HepG2 (cell line): ENCODE measurements around the gene CCT7. TPM values are rescaled to one million over a fixed set of nuclear protein-coding genes. Genes with fewer than 3 reads are reported as not detected.

Source experiments
- ADNP ChIP-seq: sonication (generic); formaldehyde crosslinking; IDR thresholded peaks from 2 replicates; pipeline ENCODE4 v1.4.0; 2020; ENCODE audit warnings: missing genetic modification reagents
- CBX2 ChIP-seq, 2 experiments: fragments of 200-600 bp in 1 of 2; sonication (generic); formaldehyde crosslinking in 1 of 2; IDR thresholded peaks; 2 replicates each; pipeline versions ENCODE4 v1.7.0 to v1.8.1; 2018 to 2022; ENCODE audit warnings: low read depth in 2 of 2, low read length in 1 of 2, mild to moderate bottlenecking in 1 of 2, missing genetic modification reagents in 1 of 2
- GATAD1 ChIP-seq: IDR thresholded peaks from 2 replicates; pipeline ENCODE4 v1.6.1; 2016; ENCODE audit warnings: missing genetic modification reagents, missing compliant biosample characterization
- JUND ChIP-seq: sonication (generic); formaldehyde crosslinking; IDR thresholded peaks from 2 replicates; pipeline ENCODE4 v1.8.0; 2022; ENCODE audit warnings: mild to moderate bottlenecking, missing genetic modification reagents
- KDM6A ChIP-seq: IDR thresholded peaks from 2 replicates; pipeline ENCODE4 v1.6.1; 2016; ENCODE audit warnings: low read depth
- MEIS1 ChIP-seq: sonication (generic); formaldehyde crosslinking; IDR thresholded peaks from 2 replicates; pipeline ENCODE4 v1.9.0; 2021; ENCODE audit warnings: mild to moderate bottlenecking, missing genetic modification reagents, moderate library complexity, borderline replicate concordance
- NFIC ChIP-seq: IDR thresholded peaks from 2 replicates; pipeline ENCODE4 v1.6.1; 2012; ENCODE audit warnings: mild to moderate bottlenecking, low read length, inconsistent platforms
- PCBP1 ChIP-seq: fragments of 200-400 bp; formaldehyde crosslinking; IDR thresholded peaks from 2 replicates; pipeline ENCODE4 v1.6.1; 2017; ENCODE audit warnings: mild to moderate bottlenecking, low read depth, low read length, borderline replicate concordance
- SYNCRIP ChIP-seq: fragments of 200-400 bp; formaldehyde crosslinking; IDR thresholded peaks from 2 replicates; pipeline ENCODE4 v1.6.1; 2018; ENCODE audit warnings: mild to moderate bottlenecking, low read depth, low read length; ENCODE audit not compliant: insufficient read depth
- ZFP36 ChIP-seq: fragments of 150-350 bp; IDR thresholded peaks from 2 replicates; pipeline ENCODE4 v1.6.1; 2018; ENCODE audit warnings: borderline replicate concordance, low read length, low read depth; ENCODE audit not compliant: partially characterized antibody
- ZNF17 ChIP-seq: sonication (generic); formaldehyde crosslinking; IDR thresholded peaks from 2 replicates; pipeline ENCODE4 v1.5.0; 2020; ENCODE audit warnings: mild to moderate bottlenecking, missing genetic modification reagents
- ZNF263 ChIP-seq: sonication (generic); formaldehyde crosslinking; IDR thresholded peaks from 2 replicates; pipeline ENCODE4 v1.4.0; 2020; ENCODE audit warnings: missing genetic modification reagents
- ZNF510 ChIP-seq: sonication (generic); formaldehyde crosslinking; IDR thresholded peaks from 2 replicates; pipeline ENCODE4 v1.4.0; 2020; ENCODE audit warnings: low read depth, mild to moderate bottlenecking, missing genetic modification reagents
- ZNF598 ChIP-seq: sonication (generic); formaldehyde crosslinking; IDR thresholded peaks from 2 replicates; pipeline ENCODE4 v1.5.1; 2020; ENCODE audit warnings: mild to moderate bottlenecking, missing genetic modification reagents, borderline replicate concordance
- ZNF616 ChIP-seq: sonication (generic); formaldehyde crosslinking; IDR thresholded peaks from 2 replicates; pipeline ENCODE4 v1.5.0; 2020; ENCODE audit warnings: low read depth, mild to moderate bottlenecking, missing genetic modification reagents
- ZNF883 ChIP-seq: sonication (generic); formaldehyde crosslinking; IDR thresholded peaks from 2 replicates; pipeline ENCODE4 v1.5.1; 2020; ENCODE audit warnings: mild to moderate bottlenecking, missing genetic modification reagents; ENCODE audit errors: not compliant biosample characterization
- ZSCAN25 ChIP-seq: sonication (generic); formaldehyde crosslinking; IDR thresholded peaks from 2 replicates; pipeline ENCODE4 v1.8.0; 2022; ENCODE audit warnings: mild to moderate bottlenecking, missing genetic modification reagents
- polyA plus RNA-seq, 8 experiments: library from polyadenylated mRNA; depleted of rRNA in 3 of 8; stranded (reverse) in 7 of 8; unstranded in 1 of 8; fragments of >200 nt; fragmentation: Illumina TruSeq in 4 of 8; extraction: Trizol in 4 of 8; gene quantifications; 2 replicates each; pipeline versions ENCODE4 v1.2.1 to v1.2.3, GENCODE V29; 2011 to 2016; ENCODE audit warnings: low read depth in 4 of 8, missing spikeins in 1 of 8, mixed read lengths in 1 of 8; ENCODE audit not compliant: insufficient read depth in 1 of 8
- total RNA-seq, 5 experiments: library from RNA; depleted of rRNA; stranded (reverse); fragments of >200 nt; fragmentation: Illumina TruSeq; extraction: Trizol; gene quantifications; 2 replicates each; pipeline ENCODE4 v1.2.3, GENCODE V29; 2016; ENCODE audit warnings: low read depth in 1 of 5
- TF ChIP-seq, protein P1 (sequence below): sonication (generic); formaldehyde crosslinking; IDR thresholded peaks from 2 replicates; pipeline ENCODE4 v1.4.0; 2020; ENCODE audit warnings: missing genetic modification reagents
- TF ChIP-seq, protein P2 (sequence below): sonication (generic); formaldehyde crosslinking; conservative IDR thresholded peaks from 2 replicates; pipeline ENCODE4 v1.4.0; 2020; ENCODE audit warnings: missing genetic modification reagents
- TF ChIP-seq, protein P3 (sequence below): sonication (generic); formaldehyde crosslinking; IDR thresholded peaks from 2 replicates; pipeline ENCODE4 v1.4.0; 2020; ENCODE audit warnings: missing genetic modification reagents
- TF ChIP-seq, protein P4 (sequence below): sonication (generic); formaldehyde crosslinking; IDR thresholded peaks from 2 replicates; pipeline ENCODE4 v1.4.0; 2020; ENCODE audit warnings: mild to moderate bottlenecking, missing genetic modification reagents, borderline replicate concordance
- TF ChIP-seq, protein P5 (sequence below): sonication (generic); formaldehyde crosslinking; IDR thresholded peaks from 2 replicates; pipeline ENCODE4 v1.8.1; 2022; ENCODE audit warnings: mild to moderate bottlenecking, missing genetic modification reagents

Gene CCT7
- total and polyA plus RNA-seq, 2 of the 13 experiments (the other 11 are each of a cell fraction or from before 2014, with no cell fraction given): 347 to 517 TPM

DNA sequence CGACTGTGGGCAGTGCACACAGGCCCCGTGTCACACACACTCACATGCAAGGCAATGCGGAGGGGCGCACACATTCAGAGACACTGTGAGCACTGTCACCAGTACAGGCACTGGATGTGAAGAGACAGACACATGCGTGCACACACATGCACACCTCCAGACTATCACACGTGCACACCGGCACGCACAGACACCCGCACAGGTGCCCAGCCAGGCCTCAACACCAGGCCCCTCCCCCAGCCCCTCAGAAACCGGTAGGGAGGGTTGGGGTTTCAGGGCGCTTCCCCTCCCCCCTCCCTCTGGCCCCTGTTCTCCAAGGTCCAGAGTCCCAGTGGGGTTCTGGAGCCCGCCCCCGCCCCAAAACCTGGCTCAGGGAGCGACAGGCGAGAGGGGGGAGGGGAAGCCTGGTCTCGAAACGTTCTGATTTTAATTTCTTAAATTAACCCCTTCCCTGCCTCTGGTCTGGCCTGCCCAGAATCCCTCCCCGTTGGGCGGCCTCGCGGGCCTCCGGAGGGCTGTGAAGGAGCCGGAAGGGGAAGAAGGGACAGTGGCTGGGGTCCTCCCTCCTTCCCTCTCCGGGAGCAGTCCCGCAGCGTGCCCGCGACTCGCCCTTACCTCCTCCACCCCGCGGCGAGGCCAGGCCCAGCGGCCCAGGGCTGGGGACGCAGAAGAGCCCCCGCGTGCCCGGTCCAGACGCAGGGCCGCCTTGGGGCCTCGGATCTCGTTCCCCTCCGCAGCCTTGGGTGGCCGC, 49.6 kb downstream of the CCT7 start (continued):
- TF ChIP-seq, protein P1, sequence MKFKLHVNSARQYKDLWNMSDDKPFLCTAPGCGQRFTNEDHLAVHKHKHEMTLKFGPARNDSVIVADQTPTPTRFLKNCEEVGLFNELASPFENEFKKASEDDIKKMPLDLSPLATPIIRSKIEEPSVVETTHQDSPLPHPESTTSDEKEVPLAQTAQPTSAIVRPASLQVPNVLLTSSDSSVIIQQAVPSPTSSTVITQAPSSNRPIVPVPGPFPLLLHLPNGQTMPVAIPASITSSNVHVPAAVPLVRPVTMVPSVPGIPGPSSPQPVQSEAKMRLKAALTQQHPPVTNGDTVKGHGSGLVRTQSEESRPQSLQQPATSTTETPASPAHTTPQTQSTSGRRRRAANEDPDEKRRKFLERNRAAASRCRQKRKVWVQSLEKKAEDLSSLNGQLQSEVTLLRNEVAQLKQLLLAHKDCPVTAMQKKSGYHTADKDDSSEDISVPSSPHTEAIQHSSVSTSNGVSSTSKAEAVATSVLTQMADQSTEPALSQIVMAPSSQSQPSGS (CRISPR knock-in tag): no peak
- no peak for TF ChIP-seq ZNF17 (CRISPR knock-in tag)
- TF ChIP-seq ZNF510 (CRISPR knock-in tag): no peak
- no peak for TF ChIP-seq ZNF263
- TF ChIP-seq, protein P2, sequence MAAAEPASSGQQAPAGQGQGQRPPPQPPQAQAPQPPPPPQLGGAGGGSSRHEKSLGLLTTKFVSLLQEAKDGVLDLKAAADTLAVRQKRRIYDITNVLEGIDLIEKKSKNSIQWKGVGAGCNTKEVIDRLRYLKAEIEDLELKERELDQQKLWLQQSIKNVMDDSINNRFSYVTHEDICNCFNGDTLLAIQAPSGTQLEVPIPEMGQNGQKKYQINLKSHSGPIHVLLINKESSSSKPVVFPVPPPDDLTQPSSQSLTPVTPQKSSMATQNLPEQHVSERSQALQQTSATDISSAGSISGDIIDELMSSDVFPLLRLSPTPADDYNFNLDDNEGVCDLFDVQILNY: no peak
- TF ChIP-seq ZNF616: no peak
- TF ChIP-seq, protein P3, sequence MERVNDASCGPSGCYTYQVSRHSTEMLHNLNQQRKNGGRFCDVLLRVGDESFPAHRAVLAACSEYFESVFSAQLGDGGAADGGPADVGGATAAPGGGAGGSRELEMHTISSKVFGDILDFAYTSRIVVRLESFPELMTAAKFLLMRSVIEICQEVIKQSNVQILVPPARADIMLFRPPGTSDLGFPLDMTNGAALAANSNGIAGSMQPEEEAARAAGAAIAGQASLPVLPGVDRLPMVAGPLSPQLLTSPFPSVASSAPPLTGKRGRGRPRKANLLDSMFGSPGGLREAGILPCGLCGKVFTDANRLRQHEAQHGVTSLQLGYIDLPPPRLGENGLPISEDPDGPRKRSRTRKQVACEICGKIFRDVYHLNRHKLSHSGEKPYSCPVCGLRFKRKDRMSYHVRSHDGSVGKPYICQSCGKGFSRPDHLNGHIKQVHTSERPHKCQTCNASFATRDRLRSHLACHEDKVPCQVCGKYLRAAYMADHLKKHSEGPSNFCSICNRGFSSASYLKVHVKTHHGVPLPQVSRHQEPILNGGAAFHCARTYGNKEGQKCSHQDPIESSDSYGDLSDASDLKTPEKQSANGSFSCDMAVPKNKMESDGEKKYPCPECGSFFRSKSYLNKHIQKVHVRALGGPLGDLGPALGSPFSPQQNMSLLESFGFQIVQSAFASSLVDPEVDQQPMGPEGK (CRISPR knock-in tag): no peak
- no peak for TF ChIP-seq JUND
- TF ChIP-seq KDM6A: no peak
- TF ChIP-seq ZNF883 (CRISPR knock-in tag): no peak
- no peak for TF ChIP-seq CBX2 (IDR thresholded peaks at IDR 0.05; ENCODE audit: low read depth, low read length)
- TF ChIP-seq CBX2 (CRISPR knock-in tag; IDR thresholded peaks at IDR 0.05; ENCODE audit: low read depth): no peak
- no peak for TF ChIP-seq NFIC
- no peak for TF ChIP-seq ZFP36
- no peak; the same call in 1 of the 2 replicates for TF ChIP-seq ZSCAN25 (CRISPR knock-in tag)
- peak; percentile 75; the same call in 1 of the 2 replicates for TF ChIP-seq MEIS1
- no peak for TF ChIP-seq GATAD1
- no peak for TF ChIP-seq PCBP1
- no peak for TF ChIP-seq ADNP (CRISPR knock-in tag)
- no peak for TF ChIP-seq SYNCRIP
- TF ChIP-seq, protein P4, sequence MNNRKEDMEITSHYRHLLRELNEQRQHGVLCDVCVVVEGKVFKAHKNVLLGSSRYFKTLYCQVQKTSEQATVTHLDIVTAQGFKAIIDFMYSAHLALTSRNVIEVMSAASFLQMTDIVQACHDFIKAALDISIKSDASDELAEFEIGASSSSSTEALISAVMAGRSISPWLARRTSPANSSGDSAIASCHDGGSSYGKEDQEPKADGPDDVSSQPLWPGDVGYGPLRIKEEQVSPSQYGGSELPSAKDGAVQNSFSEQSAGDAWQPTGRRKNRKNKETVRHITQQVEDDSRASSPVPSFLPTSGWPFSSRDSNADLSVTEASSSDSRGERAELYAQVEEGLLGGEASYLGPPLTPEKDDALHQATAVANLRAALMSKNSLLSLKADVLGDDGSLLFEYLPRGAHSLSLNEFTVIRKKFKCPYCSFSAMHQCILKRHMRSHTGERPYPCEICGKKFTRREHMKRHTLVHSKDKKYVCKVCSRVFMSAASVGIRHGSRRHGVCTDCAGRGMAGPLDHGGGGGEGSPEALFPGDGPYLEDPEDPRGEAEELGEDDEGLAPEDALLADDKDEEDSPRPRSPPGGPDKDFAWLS (CRISPR knock-in tag): peak; percentile 68; the same call in 1 of the 2 replicates
- 0 out of 2 replicates have a peak, but pooled peaks have one; percentile 19 for TF ChIP-seq ZNF598 (CRISPR knock-in tag)
- TF ChIP-seq, protein P5, sequence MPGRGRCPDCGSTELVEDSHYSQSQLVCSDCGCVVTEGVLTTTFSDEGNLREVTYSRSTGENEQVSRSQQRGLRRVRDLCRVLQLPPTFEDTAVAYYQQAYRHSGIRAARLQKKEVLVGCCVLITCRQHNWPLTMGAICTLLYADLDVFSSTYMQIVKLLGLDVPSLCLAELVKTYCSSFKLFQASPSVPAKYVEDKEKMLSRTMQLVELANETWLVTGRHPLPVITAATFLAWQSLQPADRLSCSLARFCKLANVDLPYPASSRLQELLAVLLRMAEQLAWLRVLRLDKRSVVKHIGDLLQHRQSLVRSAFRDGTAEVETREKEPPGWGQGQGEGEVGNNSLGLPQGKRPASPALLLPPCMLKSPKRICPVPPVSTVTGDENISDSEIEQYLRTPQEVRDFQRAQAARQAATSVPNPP: no peak
